Right cardiac atrium (tissue), 5 donors: ENCODE data around the gene LRRC10B. TPM values are rescaled to one million over a fixed set of nuclear protein-coding genes. Genes with fewer than 3 reads are reported as not detected.
"Not testable (repeated sequence)": the region's sequence is repeated elsewhere in the genome, so short reads cannot be mapped to it uniquely, and the experiment has no call there.

Experiments used
- ATAC-seq, 2 donors: fragments of 200-7000 bp; cut with Tn5 transposase; one replicate each; pipeline versions ENCODE4 v1.8.0 to v1.9.1; 2020; ENCODE audit warnings: moderate library complexity in 2 of 2, mild to moderate bottlenecking in 1 of 2
- DNase-seq, 3 donors: peaks; one replicate each; pipeline ENCODE4 v3.0.0-alpha.2; 2020
- H3K27ac ChIP-seq: one replicate; pipeline ENCODE4 v1.5.1; 2013; ENCODE audit warnings: mild to moderate bottlenecking, low read length, control low read depth, moderate library complexity
- H3K27me3 ChIP-seq: one replicate; pipeline ENCODE4 v1.6.1; 2013; ENCODE audit not compliant: control insufficient read depth, insufficient read depth
- H3K4me1 ChIP-seq: one replicate; pipeline ENCODE4 v1.6.1; 2013; ENCODE audit warnings: low read length; ENCODE audit not compliant: control insufficient read depth, insufficient read depth
- H3K4me3 ChIP-seq: one replicate; pipeline ENCODE4 v1.5.1; 2013; ENCODE audit warnings: low read length, control low read depth
- H3K9me3 ChIP-seq: one replicate; pipeline ENCODE4 v1.6.1; 2013; ENCODE audit warnings: low read length; ENCODE audit not compliant: control insufficient read depth
- WGBS: extraction: QIAGEN DNeasy Blood & Tissue Kit; methylation state at CpG from one replicate; pipeline ENCODE4 v1.1.7; 2013; 5-methylcytosine and 5-hydroxymethylcytosine counted together
- intact Hi-C, 4 donors: fragments of 100-400 bp; cut with DNase I; formaldehyde crosslinking; loops; one replicate each; pipeline versions ENCODE4 v1.11.0 to v1.14.0; 2022 to 2023
- long read RNA-seq, 4 donors: library from polyadenylated mRNA; unstranded; transcript quantifications; one replicate each; pipeline ENCODE4 v2.0.0, GENCODE V29; 2020 to 2021
- polyA plus RNA-seq: library from polyadenylated mRNA; stranded (reverse); fragments of 200-250 nt; gene quantifications from one replicate; pipeline ENCODE4 v1.2.3, GENCODE V29; 2013
- total RNA-seq, 4 donors: library from RNA; stranded (reverse); fragmentation: NEBNext Ultra II Directional; extraction: Animal tissue kit (Norgen Biotek cat#: 25700); gene quantifications; one replicate each; pipeline ENCODE4 v1.2.1, GENCODE V29; 2021
- donor health status: healthy with polysubstance abuse.
- donor health status: DM: no; HTN: yes; CAD: no.
- donor health status: DM: no; HTN: no; CAD: no.
- donor health status: DM: no; HTN: yes; CAD: no; lungs with severe emphysema.
- donor health status: DM: yes; HTN: yes; CAD: no.

The LRRC10B gene
- total RNA-seq (under 1 TPM; 0.09 to 0.86 (median 0.68) TPM), polyA plus RNA-seq (0.57 TPM)
- long read RNA-seq, donor 1, partial matches to known transcripts = 0 of 2 reads
- long read RNA-seq, donor 1, other reads (novel, unspliced or antisense) = 0 of 2 reads
- long read RNA-seq, donor 2 = 0 reads
- long read RNA-seq, donor 3, partial matches to known transcripts = 0 of 4 reads
- long read RNA-seq, donor 3, other reads (novel, unspliced or antisense) = 0 of 4 reads
- long read RNA-seq, donor 4 = 0 reads

DNA sequence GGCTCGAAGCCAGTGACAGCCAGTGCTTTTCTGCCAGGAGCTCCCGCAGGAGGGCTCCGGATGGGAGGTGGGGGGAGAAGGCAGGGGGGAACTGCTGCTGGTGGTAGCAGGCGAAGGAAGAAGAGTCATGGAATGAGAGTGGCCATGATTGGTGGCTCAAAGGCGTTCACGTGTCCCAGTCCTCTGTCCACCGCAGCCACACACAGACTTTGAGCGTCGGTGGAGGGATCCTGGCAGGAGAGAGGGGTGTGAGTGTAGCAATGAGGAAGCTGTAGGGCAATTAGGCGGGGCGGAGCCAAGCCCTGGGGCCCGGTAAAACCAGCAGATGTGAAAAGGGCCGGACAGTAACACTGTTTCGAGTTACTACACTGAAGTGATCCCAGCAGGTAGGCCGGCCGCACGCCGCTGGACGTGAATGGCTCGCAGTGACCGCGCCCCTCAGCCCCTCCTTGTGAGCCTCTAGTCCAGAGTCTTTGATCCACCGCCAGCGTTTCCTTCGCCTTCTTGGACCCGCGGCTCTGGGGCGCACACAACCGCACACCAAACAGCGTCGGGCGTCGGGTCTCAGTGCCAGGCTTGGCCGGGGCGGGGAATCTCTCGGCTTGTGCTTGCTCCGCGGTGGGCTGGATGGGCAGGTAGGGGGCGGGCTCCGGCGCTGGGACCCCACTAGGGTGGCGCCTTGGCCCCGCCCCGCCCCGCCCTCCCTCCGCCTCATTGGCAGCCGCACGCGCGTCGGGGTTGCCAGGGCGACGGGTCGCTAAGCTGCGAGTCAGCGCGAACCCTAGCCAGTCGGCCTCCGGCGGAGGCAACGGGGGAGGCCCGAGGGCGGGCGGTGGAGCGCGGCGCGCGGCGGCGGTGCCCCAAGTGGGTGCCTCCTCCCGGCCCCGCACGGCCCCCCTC is at the start of gene LRRC10B:
Gene LRRC10B (plus strand): TSS at position 788 of the 900 bp plus-strand sequence. CDS start 250 bp downstream, outside the sequence.
- Histone ChIP-seq H3K4me1 (no peaks in the 10 kb centered on the region), H3K27me3 (no peaks in the 10 kb centered on the region), H3K4me3 (peak within 1 kb of the TSS; percentile 6), H3K9me3 (no peaks in the 10 kb centered on the region), H3K27ac (no peak within 1 kb of the TSS)
- 4% methylated on average over 74 of the region's 74 CpGs for WGBS
- peak in 1 of 2 donors; percentile 10 for ATAC-seq
- intact Hi-C loops = no loop called here
- peak in 2 of 3 donors; percentile 66 to 76 for DNase-seq

DNA sequence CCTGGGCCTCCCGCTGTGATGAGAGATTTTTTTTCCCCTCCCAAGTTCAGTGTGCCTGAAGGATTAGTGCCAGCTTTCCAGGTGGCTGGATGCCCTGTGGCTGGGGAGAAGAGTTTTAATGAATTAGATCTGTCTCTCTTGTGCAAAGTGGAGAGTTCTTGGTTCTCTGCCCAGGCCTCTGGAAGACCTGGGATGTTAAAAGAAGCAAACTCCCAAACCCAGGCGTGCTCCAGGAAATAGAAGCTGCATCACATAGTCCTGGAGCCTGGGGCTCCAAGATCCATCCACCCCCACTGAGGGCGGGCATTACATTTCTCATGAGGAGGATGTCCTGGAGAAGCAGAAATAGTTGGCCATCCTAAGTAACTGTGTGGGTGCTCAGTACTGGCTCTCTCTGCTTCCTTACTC is 48.1 kb upstream of the LRRC10B start:
- Histone ChIP-seq H3K4me1 (peaks cover 2% of the 10 kb centered on the region), H3K27me3 (no peaks in the 10 kb centered on the region), H3K9me3 (no peaks in the 10 kb centered on the region), H3K27ac (no peak overlapping the region), H3K4me3 (no peak overlapping the region)
- intact Hi-C loops = no loop called here
- DNase-seq (no peak), ATAC-seq (peak; percentile 34 to 50)
- WGBS = 55% methylated on average over 3 of the region's 3 CpGs

DNA sequence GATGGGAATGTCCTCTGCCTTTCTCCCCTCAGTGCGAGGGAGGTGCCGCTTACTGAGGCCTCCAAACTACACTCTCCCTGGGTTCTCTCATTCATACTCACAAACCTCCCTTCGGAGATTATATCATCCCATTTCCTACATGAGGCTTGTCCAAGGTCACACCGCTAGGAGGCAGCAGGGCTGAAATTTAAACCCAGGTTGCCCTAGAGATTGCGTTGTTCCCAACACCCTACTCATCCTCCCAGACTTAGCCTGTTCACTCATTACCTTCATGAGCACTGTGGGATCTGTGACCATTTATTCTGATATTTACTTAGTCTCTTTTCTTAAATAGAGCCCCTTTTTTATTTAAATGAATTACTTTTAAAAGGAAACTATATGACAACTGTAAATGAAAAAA is 47.6 kb upstream of the LRRC10B start:
- intact Hi-C loops = no loop called here
- Histone ChIP-seq H3K27ac (no peak overlapping the region), H3K4me1 (peaks cover 2% of the 10 kb centered on the region), H3K4me3 (no peak overlapping the region), H3K9me3 (no peaks in the 10 kb centered on the region), H3K27me3 (no peaks in the 10 kb centered on the region)
- peak; percentile 11 to 30 for ATAC-seq
- WGBS = 82% methylated on average over 5 of the region's 5 CpGs
- no peak for DNase-seq

DNA sequence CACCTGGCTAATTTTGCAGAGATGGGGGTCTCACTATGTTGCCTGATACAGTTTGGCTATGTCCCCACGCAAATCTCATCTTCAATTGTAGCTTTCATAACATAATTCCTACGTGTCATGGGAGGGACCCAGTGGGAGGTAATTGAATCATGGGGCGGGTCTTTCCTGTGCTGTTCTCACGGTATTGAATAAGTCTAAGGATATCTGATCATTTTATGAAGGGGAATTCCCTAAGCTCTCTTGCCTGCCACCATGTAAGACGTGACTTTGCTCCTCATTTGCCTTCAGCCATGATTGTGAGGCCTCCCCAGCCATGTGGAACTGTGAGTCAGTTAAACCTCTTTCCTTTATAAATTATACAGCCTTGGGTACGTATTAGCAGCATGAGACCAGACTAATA is 40.9 kb upstream of the LRRC10B start:
- H3K27me3 ChIP-seq, DNase-seq, H3K4me3 ChIP-seq, H3K27ac ChIP-seq, H3K4me1 ChIP-seq, H3K9me3 ChIP-seq, ATAC-seq, intact Hi-C loops: not testable (repeated sequence)
- WGBS = 80% methylated on average over 6 of the region's 6 CpGs

DNA sequence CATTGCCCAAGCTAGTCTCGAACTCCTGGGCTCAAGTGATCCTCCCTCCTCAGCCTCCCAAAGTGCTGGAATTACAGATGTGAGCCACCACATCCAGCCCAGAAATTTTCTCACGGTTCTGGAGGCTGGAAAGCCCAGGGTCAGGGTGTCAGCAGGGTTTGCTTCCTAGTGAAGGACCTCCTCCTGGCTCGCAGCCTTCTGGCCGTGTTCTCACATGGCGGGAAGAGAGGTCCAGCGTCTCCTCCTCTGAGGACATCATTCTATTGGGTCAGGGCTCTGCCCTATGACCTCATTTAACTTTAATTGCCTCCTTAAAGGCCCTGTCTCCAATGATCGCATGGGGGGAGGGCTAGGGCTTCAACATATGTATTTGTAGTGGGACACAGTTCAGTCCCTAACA is 40.5 kb upstream of the LRRC10B start:
- intact Hi-C loops = no loop called here
- Histone ChIP-seq H3K9me3 (no peaks in the 10 kb centered on the region), H3K4me1 (no peaks in the 10 kb centered on the region), H3K27me3 (no peaks in the 10 kb centered on the region), H3K27ac (no peak overlapping the region), H3K4me3 (no peak overlapping the region)
- ATAC-seq = no peak
- WGBS = 68% methylated on average over 7 of the region's 7 CpGs
- DNase-seq = peak in 2 of 3 donors; percentile 64 to 75

DNA sequence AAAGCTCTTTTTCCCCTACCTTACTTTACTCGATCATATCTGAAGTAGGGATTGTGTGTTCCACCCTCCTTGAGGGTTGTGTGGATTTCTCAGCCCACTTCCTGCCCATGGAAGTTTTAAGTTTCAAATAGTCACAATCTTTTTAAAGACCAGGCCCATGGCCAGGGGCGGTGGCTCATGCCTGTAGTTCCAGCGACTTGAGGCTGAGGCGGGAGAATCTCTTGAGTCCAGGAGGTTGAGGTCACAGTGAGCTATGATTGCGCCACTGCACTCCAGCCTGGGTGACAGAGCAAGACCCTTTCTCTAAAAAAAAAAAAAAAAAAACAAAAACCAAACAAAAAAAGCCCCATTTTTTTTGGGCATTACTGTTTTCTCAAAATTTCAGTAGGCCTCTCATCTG is 36.3 kb upstream of the LRRC10B start:
- 47% methylated on average over 5 of the region's 5 CpGs for WGBS
- intact Hi-C loops = loop anchor here in 1 of 4 donors (10.0 kb wide), 1 partner anchor 153 kb away; no protein-coding TSS in a partner anchor
- peak overlapping the region; percentile 94 for H3K27ac ChIP-seq
- ATAC-seq (peak; percentile 82 to 83), DNase-seq (peak; percentile 88 to 93 (median 89))
- H3K4me3 ChIP-seq = no peak overlapping the region
- H3K27me3 ChIP-seq = no peaks in the 10 kb centered on the region
- no peaks in the 10 kb centered on the region for H3K9me3 ChIP-seq
- H3K4me1 ChIP-seq = no peaks in the 10 kb centered on the region

DNA sequence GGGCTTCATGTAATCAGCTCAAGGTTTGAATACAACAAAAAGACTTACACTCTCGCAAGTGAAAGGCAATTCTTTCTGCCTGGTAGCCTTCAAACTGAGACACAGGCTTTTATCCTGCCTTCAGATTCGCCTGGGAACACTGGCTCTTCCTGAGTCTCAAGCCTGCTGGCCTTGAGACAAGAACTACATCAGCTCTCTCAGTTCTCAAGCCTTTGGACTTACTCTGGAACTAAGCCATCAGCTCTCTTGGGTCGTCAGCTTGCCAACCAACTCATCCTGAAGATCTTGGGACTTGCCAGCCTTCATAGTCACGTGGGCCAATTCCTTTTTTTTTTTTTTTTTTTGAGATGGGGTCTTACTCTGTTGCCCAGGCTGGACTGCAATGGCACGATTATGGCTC is 35.7 kb upstream of the LRRC10B start:
- peak overlapping the region; percentile 70 for H3K27ac ChIP-seq
- WGBS = 45% methylated on average over 5 of the region's 5 CpGs
- ATAC-seq (peak; percentile 72), DNase-seq (peak in 2 of 3 donors; percentile 65 to 73)
- no peaks in the 10 kb centered on the region for H3K27me3 ChIP-seq
- no peak overlapping the region for H3K4me3 ChIP-seq
- intact Hi-C loops = loop anchor here in 1 of 4 donors (10.0 kb wide), 1 partner anchor 152 kb away; no protein-coding TSS in a partner anchor
- no peaks in the 10 kb centered on the region for H3K4me1 ChIP-seq
- no peaks in the 10 kb centered on the region for H3K9me3 ChIP-seq

DNA sequence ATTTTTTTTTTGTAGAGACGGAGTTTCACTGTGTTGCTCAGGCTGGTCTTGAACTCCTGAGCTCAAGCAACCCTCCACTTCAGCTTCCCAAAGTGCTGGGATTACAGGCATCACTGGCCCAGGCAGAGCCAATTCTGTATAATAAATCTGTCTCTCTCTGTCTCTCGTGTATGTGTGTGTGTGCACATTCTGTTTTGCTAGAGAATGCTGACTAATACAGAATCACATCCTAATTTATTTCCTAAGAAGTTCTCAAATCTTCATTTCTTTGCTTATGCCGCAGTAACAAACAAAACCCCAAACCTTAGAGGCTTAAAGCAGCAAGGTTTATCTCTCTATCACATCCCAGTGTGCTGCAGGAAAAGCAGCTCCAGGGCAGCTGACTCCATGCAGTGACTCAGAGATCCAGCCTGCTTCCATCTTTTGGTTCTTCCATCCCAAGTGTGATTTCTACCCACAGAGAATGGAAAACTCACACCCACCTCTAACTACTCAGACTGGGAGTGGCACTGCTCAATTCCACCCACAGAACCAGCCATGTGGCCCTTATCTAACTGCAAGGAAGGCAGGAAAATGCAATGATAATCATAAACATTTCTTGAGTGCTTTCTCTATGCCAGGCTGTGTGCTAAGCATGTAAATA is 35.1 kb upstream of the LRRC10B start:
- no peak overlapping the region for H3K27ac ChIP-seq
- H3K4me3 ChIP-seq = no peak overlapping the region
- no peak for DNase-seq
- H3K9me3 ChIP-seq = no peaks in the 10 kb centered on the region
- WGBS = 85% methylated on average over 3 of the region's 3 CpGs
- intact Hi-C loops = loop anchor here in 1 of 4 donors (10.0 kb wide), 1 partner anchor 151 kb away; no protein-coding TSS in a partner anchor
- H3K4me1 ChIP-seq = no peaks in the 10 kb centered on the region
- ATAC-seq = no peak
- H3K27me3 ChIP-seq = no peaks in the 10 kb centered on the region

DNA sequence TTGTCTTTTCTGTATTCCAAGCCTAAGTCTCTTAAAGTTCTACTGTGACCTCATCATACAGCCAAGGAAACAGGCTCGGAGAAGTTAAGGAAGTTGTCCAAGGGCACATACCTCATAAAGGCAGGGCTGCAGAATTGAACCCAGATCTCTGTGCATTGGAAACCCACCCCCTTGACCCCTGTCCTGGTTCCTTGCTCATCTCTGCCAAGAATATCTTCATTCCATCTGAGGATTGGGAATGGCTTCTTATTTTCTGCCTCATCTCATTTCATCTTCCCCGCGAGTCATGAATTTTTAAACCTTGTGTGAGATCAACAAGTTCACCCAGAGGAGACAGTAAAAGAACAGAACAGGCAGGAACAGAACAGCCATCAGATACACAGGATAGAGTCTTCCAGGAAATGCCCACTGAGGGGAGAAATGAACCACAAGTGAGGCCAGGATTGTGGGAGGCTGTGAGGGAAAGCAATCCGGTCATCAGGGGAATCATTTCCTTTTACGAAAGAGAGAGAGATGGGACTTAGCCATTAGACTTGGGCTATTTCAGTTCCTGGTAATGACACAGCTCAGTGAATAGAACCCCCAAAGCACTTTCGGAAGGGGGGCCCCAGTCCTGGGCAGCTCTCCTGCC is 34.4 kb upstream of the LRRC10B start:
- intact Hi-C loops = loop anchor here in 1 of 4 donors (10.0 kb wide), 1 partner anchor 151 kb away; no protein-coding TSS in a partner anchor
- no peak overlapping the region for H3K4me3 ChIP-seq
- no peak overlapping the region for H3K27ac ChIP-seq

DNA sequence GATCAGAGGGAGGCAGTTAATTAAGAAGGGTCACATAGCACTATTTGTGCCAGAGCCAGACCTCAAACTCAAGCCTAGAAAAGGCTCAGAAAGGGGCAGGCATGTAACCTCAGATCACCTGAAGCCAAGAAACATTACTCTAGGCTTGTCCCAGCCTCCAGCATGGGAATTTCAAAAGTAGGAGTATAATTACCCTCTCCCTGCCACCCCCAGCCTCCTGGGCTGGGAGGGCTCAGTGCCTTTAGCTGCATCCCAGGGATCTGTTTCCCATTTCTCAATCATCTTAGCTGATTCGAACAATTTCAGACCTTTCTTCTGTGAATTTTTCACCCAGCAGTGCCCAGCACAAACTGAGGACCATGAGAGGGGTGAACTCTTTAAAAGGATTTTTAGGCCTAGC is 33.1 kb upstream of the LRRC10B start:
- intact Hi-C loops = loop anchor here in 3 of 4 donors (5.0 to 10.0 kb wide), 2 partner anchors 149 to 162 kb away; no protein-coding TSS in a partner anchor
- Histone ChIP-seq H3K4me3 (no peak overlapping the region), H3K4me1 (no peaks in the 10 kb centered on the region), H3K27ac (no peak overlapping the region), H3K9me3 (no peaks in the 10 kb centered on the region), H3K27me3 (no peaks in the 10 kb centered on the region)
- no peak for DNase-seq
- ATAC-seq = no peak
- 90% methylated on average over 1 of the region's 1 CpG for WGBS

More for the DNA sequence above, 34.4 kb upstream of the LRRC10B start:
- DNase-seq (no peak), ATAC-seq (no peak)
- H3K4me1 ChIP-seq = no peaks in the 10 kb centered on the region
- H3K9me3 ChIP-seq = no peaks in the 10 kb centered on the region
- WGBS = 79% methylated on average over 6 of the region's 6 CpGs
- H3K27me3 ChIP-seq = no peaks in the 10 kb centered on the region
